HG02763 (cell line): ENCODE measurements around the gene AIRE.

ENCODE experiments used
- ATAC-seq: cut with Tn5 transposase; IDR thresholded peaks from one replicate; pipeline ENCODE4 v1.9.1; 2021; ENCODE audit warnings: mild to moderate bottlenecking, moderate library complexity; ENCODE audit not compliant: unreplicated experiment

AIRE gene

DNA sequence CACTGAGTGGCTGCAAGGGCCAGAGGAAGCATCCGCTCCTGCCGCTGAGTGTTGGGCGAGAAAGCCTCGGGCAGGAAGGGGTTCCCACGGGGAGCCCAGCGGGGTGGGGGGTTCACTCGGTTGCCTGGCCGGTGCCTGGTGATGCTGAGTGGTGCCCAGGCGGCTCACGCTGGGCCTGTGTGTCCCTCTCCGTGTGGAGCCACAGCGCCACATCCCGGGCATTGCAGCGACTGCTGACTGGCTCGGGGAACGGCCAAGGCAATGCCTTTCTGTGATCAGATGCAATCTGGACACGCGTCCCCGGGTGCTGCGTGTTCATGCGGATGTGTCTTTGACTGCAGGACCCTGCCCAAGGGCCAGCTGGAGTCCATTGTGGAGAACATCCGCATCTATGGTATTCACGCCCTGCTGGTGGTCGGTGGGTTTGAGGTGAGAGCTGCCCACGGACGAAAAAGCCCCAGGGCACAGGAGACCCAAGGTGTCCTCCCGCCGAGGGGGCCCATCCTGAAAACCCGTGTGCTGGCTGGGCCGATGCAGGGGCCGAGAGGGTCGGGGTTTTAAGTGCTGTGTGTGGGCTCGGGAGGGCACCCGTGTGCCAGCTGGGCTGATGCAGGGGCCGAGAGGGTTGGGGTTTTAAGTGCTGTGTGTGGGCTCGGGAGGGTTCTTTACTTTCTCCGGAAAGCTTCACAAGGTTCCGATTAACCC is 37.1 kb downstream of the AIRE start:
- no peak for ATAC-seq

DNA sequence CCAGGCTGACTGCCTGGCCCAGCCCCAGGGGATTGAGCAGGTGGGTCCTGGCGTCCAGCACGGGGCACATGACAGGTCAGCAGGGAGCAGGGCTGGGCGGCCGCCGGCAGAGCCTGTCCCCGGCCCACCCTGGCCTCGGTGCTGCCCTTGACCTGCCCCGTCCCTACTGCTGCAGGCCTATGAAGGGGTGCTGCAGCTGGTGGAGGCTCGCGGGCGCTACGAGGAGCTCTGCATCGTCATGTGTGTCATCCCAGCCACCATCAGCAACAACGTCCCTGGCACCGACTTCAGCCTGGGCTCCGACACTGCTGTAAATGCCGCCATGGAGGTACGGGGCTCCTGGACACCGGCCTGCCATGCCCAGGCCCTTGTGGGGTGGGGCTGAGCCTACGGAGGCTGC is 37.9 kb downstream of the AIRE start:
- no peak for ATAC-seq

DNA sequence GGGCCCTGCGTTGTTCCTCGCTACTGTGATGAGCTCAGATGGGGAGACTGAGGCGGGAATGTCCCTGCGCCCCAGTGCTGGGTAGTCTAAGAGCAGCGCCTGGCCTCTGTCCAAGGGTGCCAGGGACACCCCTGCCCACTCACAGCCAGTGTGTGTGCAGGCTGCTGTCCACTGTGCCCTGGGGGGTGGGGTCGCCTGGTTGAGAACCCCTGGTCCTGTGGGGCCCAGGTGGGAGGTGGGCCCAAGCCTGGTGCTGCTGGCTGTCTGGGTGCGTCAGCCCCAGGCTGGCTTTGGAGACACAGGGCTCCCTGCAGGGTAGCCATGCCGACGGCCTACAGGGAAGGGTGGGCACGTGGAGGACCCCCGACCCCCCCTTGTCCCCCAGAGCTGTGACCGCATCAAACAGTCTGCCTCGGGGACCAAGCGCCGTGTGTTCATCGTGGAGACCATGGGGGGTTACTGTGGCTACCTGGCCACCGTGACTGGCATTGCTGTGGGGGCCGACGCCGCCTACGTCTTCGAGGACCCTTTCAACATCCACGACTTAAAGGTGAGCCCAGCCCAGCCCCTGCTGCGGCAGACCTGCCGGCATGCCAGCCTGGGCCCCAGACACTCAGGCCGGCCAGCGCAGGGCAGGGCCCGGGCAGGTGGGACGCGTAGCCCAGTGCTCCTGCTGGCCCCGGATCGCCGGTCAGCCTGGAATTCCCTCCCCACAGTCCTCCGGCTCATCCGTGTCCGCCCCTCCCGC is 38.6 kb downstream of the AIRE start:
- no peak for ATAC-seq

DNA sequence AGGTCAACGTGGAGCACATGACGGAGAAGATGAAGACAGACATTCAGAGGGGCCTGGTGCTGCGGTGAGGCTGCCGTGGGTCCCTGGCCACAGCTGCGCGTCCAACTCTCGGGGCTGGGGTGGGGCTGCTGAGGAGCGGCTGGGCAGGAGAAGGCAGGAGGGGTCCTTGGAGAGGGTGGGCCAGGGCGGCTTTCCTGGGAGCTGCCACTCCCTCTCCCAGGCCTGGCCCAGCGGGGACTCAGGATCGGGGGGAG is 39.1 kb downstream of the AIRE start:
- no peak for ATAC-seq

DNA sequence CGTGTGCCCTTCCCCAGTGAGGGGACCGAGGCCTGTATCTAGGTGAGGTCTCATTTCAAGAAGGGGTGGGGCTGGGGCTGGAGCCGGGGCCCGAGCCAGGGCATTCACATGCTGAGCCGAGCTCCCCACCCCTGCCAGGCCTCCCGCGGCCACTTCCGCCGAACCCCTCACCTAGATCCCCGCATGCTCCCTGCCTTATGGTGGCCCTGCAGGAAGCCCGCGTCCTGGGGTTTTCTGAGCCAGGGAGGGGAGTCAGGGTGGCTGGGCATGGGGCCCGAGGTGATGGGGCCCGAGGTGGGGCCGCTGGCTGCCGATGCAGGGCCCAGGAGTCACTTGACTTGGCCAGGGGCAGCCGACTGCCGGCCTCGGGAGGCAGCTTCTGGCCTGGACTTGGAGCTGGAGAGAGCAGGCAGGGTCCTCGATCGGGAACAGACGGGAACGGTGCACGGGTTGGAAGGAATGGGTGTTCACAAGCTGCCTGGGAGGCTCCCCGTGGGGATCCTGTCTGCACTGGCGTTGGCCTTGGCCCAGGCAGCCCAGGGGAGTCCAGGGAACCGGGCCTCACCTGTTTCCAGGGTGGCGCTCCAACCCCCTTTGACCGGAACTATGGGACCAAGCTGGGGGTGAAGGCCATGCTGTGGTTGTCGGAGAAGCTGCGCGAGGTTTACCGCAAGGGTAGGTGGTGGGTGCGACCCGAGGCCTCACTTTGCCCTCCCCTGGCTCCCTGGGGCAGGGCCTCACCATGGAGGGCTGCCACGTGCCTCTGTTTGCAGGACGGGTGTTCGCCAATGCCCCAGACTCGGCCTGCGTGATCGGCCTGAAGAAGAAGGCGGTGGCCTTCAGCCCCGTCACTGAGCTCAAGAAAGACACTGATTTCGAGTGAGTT is 40.0 kb downstream of the AIRE start:
- no peak for ATAC-seq

DNA sequence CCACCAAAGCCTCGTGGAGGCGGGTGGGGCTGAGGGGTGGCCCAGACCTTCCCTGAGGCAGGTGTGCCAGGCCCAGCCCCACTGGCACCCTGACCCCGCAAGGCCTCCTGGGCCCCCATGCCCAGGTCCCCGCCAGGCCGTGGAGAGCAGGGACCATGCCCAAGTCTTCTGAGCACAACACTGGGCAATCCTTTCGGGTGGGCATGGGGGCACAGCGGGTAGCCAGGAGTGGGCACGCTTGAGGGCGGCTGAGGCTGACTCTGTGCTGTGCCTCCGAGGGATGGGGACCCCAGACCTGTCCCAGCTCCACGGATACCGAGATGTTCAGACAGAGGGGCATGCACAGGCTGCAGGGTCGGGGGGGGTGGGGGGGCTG is 40.6 kb downstream of the AIRE start:
- ATAC-seq, result no peak

DNA sequence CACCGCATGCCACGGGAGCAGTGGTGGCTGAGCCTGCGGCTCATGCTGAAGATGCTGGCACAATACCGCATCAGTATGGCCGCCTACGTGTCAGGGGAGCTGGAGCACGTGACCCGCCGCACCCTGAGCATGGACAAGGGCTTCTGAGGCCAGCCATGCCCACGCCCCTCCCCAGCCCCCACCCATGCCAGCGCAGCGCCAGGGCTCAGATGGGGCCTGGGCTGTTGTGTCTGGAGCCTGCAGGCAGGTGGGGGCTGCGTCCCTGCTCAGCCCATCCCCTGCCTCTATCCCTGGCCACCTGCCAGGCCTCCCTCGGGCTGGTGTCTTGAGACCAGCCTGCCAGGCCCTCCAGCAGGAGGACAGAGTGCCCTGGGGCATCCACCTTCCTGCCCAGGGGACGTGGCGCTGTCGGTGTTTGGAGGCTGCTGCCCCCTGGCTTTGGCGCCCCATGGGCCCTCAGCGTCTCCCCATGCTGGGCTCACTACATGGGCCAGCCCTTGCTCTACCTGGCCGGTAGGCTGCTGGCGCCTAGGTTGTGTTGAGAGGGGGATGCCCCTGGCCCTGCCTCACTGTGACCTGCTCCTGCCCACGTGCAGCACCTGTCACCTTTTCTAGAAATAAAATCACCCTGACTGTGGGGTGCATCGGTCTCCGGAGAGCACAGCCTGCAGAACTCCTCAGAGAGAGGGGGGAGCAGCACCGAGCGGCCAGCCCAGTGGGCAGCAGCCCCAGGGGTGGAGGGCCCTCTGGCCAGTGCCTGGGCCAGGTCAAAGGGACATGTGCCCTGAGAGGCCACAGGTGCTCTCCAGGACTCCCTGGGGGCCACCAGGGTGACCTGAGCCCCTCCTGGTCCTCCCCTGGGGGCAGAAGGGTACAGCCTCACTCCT is 41.3 kb downstream of the AIRE start:
- no peak for ATAC-seq

DNA sequence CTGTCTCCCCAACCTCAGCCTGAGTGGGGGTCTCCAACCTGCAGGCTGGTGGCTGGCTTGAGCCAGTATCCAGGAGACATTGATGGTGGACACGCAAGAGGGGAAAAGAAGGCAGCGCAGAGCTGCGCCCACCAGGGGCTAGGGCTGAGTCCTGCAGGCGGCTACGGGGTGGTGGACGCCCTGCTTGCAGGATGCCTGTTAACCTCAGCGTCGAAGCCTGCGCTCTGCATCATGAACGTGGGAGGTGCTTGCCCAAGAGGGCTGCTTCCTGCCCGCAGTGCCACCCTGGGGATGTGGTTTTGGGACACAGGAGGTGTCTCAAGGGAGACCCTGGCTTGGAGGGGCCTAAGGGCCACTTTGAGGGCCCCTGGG is 41.9 kb downstream of the AIRE start:
- ATAC-seq, result no peak

DNA sequence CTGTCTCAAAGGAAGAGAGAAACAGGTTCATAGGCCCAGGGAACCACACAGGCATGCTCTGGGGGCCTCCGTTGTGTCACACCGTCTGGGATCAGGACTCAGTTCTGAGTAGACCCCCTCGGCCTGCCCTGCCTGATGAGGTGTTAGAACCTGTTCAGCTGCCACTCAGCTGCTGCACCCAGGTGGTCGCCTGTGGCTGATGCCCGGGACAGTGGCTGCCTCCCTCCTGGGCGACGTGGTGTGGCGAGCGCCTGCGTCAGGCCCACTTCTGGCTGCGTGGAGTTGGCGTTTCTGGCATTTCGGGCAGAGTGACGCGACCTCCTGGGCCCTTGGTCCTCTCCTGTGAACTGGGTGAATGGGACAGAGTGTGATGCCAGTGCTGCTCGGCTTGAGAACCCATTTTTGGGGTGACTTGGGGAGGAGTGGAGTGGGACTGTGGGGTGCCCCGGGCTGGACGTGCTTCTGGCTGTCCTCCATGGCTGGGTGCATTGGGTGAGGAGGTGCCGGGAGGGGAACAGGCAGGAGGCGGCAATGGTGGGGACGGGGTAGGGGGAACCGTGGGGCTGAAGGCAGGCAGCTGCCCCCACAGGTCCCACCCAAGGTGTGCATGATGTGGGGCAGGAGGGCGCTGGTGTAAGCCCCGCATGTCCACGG is 42.7 kb downstream of the AIRE start:
- no peak for ATAC-seq

DNA sequence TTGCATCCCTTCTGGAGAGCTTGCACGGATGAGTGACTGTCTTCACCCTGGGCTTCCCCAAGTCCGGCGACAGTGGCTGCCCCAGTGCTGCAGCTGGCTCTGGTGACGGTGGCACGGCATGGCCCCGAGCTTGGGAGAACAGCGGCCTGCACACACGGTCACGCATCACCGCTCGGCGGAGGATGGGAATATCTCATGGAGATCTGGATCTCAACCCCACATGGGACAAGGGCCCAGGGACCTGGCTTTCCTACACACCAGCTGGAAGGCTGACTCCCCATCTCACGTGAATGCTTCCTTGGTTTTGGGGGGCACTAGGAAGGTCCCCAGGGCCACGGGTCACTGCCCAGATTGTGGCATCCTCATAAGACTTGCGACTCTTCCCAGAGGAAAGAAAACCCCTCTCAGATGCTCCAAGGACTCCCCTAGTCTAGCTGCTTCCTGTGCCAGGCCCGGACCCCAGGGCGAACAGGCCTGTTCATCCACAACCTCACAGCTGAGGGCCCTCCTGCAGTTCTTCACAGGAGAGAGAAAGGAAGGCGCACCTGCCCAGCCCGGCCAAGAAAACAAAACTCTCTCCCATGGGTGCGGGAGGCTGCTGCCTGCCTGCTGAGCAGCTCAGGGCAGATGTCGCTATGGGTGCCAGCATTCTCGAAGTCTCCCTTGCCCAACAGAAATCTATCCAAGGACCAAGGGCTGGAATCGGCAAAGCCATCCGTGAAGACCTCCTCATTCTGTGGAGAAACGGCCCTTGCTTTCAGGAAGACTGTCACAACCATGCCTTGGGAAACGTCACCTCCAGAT is 43.6 kb downstream of the AIRE start:
- no peak for ATAC-seq

DNA sequence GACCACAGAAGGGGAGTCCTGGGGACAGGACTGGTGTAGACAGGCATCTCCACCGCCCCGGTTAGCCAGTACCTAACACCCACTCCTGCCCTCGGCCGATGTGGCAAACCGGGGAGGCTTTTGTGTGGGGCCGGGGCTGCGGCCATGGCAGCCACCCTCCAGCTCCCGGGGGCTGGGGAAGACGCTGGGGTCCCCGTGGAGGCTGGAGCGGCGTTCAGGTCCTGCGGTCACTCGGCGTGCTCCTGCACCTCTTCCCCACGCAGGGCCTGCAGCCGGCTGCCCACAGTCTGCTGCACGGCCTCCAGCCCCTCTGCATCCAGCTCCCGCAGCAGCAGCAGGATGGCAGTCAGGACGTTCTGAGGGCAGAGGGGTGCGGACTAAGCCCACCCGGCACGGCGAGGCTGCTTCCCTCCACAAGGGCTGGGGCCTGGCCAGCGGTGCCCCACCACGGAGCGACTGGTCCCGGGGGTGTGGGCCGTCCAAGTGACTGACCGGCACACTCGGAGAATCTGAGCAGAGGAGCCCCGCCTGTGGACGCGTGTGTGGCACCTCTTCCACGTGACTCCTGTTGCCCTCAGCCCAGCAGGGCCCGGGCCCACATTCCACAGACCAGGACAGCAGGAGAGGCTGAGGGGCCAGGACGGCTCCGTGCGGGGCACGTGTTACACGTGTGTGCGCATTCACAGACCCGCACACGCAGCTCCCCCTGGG is 44.5 kb downstream of the AIRE start:
- no peak for ATAC-seq

DNA sequence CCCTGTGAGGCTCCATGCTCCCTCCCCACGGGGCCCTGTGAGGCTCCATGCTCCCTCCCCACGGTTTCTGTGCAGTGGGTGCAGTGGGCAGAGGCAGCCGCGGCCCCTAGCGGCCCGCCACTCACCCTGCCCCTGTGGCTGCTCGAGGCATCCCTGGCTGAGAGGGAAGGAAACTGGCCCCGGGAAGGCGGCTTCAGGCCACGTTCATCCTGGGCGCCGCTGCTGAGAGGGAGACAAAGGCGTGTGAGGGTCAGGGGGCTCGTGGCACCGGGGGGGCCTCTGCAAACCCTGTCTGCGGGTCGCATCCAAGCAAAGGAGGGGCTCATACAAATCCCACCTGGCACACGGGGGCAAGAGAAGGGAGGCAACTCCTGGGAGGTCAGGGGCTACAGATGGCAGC is 45.0 kb downstream of the AIRE start:
- ATAC-seq, result no peak

DNA sequence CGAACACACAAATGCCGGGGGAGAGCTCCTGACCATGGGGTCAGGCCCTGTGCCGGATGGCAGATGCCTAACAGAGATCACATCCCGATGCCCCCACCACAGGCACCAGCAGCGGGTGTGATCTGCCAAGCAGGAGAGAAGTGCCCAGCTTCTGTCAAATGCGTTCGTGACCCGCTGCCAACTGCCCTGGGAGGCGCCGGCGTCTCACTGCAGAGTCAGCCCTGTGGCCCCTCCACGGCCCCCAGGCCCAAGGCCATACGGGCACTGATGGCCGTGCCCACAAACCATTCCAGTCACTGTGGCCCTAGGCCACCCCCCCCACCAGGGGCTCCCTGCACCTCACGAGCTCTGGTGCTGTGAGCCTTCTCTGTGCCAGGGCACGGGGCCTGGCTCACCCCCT is 45.5 kb downstream of the AIRE start:
- no peak for ATAC-seq

DNA sequence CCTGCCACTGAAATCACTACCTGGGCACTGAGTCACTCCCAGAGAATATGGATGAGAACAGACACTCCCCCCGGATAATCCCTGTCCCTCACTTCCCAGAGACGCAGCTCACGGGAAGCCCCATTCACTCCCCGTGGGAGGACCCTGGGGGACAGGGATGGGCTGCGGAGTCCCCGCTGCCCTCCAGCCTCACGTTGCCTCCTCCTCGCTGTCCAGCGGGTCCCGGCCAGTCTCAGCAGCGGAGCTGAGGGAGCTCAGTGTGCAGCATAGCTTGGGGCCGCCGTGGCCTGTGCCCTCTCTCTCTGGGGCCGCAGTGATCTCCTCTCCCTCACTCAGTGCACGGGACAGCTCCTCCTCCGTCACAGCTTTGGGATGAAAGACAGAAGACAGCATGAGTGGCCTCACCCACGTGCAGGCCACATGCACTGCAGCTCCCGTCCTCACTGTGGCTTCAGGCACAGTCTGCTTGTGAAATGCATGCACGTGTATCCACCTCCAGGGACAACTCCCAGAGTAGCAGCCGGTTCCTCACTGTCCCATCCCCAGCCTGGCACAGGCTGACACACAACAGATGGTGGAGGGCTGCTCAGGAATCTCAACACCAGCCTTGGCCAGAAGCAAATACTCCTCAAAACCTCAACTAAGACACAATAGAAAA is 46.1 kb downstream of the AIRE start:
- ATAC-seq, result no peak

DNA sequence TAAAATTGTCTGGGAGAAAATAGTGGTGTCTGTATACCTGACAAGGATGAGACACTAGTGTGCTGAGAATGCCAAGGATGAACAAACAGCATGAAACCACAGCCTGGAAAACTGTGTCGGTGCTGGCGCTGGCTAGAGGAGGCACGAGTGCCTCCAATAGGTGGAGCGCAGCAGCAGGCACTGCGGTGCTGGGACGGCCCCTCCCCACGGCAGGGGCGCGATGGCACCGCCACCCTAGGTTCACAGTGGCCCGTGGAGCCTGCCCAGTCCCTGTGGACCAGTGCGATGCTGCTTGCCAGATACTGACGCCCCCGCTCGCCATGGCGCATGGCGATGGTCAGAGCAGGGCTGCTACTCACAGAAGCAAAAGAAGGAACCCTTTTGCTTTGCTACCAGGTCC is 46.7 kb downstream of the AIRE start:
- ATAC-seq, result no peak

DNA sequence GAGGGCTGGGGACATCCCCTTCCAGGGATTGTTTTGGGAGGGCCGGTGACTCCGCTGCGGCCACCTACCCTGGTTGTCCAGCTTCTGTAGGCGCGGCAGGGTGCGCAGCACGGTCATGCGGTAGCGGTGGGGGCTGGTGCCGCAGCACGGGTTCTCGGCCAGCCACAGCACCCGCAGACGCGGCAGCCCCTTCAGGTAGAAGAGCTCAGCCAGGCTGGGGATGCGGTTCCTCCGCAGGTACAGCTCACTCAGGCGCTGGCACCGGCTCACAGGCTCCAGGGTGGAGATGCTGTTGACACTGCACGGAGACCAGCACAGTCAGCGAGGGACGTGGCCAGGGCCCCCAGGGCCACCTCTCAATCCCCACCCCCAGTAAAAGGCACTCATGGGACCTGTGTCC is 47.3 kb downstream of the AIRE start:
- no peak for ATAC-seq

DNA sequence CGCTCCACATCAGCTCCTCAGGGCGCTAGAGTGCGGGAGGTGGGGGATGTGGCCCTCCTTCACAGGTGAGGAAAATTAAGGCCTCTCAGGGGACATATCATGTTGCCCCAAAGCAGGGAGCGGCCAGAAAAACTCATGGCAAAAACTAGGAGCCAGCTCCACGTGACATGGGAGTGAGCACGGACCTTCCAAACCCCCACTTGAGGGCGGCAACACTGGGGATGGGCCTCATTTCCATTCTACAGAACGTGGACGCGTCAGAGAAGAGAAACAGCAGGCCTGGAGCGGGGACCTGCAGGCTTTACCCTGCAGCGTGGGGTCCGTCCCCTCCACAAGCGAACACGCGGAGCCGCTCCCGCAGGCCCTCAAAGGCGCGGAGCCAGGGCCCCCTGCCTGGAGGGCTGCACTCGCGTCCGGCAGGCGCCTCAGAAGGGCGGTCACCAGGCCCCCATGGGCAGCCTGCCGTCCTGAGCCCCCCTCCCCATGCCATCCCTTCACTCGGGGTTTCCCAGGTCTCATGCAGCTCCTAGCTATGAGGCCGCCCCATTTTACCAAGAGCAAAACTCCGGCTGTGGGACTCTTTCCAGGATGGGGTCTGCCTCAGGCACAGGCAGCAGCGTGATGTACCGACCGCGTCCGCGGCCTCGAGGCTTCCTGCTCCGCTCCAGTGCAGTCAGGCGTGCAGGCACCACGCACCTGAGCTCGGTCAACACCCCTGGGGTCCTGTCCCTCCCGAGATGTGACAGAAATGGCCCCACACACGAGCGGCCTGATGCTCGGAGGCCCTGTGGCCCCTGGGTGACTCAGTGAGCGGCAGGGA is 48.0 kb downstream of the AIRE start:
- no peak for ATAC-seq
